NB4 (cell line): ENCODE results near the gene TMC4.

Experiments
- POLR2A ChIP-seq: IDR thresholded peaks from 2 replicates; pipeline ENCODE4 v1.6.1; 2011; ENCODE audit warnings: mild to moderate bottlenecking; ENCODE audit not compliant: insufficient read length; ENCODE audit errors: extremely low read depth
- TF ChIP-seq, protein P1 (sequence below): IDR thresholded peaks from one replicate; pipeline ENCODE4 v1.5.1; 2012; ENCODE audit warnings: low read depth, low read length

DNA sequence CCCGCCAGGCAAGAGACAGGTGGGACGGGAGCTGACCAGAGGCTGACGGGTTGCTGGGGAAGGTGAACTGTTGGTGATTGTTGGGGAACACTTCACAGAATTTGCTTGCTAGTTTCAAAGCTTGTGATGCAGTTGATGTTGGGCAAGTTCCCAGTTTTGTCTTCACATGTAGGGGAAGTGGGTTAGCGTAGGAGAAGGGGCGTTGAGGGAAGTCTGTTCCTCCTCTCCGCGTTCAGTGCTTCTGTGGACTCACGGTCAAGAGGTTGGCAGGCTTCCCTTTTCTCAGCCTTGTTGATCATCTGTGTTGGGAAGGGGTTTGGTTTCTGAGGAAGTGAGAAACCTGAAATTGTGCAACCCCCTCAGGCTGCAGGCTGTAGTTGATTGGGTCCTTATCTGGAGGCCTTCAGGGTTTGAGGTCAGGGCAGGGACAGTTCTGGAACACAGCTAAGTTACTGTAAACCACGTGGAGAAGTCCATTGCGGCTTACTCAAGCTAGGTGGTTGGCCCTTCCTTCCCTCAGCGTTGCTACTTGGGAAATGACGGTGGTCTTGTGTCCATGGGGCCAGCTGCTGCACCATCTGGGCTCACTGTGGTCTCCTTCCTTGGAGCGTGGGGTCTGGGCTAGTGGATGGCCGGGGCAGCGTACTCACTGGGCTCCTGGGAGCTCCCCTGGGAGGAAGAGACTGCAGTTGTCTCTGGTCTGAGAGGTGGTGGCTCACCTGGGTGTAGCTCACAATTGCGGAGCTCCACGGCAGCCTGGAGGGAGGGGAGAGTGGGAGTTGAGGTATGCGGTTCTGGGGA lies 35.2 kb upstream of the TMC4 start:
- TF ChIP-seq, protein P1, sequence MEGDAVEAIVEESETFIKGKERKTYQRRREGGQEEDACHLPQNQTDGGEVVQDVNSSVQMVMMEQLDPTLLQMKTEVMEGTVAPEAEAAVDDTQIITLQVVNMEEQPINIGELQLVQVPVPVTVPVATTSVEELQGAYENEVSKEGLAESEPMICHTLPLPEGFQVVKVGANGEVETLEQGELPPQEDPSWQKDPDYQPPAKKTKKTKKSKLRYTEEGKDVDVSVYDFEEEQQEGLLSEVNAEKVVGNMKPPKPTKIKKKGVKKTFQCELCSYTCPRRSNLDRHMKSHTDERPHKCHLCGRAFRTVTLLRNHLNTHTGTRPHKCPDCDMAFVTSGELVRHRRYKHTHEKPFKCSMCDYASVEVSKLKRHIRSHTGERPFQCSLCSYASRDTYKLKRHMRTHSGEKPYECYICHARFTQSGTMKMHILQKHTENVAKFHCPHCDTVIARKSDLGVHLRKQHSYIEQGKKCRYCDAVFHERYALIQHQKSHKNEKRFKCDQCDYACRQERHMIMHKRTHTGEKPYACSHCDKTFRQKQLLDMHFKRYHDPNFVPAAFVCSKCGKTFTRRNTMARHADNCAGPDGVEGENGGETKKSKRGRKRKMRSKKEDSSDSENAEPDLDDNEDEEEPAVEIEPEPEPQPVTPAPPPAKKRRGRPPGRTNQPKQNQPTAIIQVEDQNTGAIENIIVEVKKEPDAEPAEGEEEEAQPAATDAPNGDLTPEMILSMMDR: no peak
- no peak for TF ChIP-seq POLR2A
